Prostate gland (tissue), 2 donors: ENCODE data around the gene IZUMO1R. TPM values are rescaled to one million over a fixed set of nuclear protein-coding genes. Genes with fewer than 3 reads are reported as not detected.

ENCODE experiments used
- DNase-seq: peaks from one replicate; pipeline ENCODE4 v3.0.0-alpha.2; 2019; ENCODE audit warnings: low spot score
- H3K27ac ChIP-seq, 2 donors: fragments of 200-600 bp; sonication (generic); 2 replicates each; pipeline ENCODE4 v1.5.1; 2017 to 2019
- H3K27me3 ChIP-seq: fragments of 200-600 bp; sonication (generic); replicated peaks from 2 replicates; pipeline ENCODE4 v1.5.1; 2019; ENCODE audit not compliant: insufficient read depth
- H3K36me3 ChIP-seq, 2 donors: fragments of 200-600 bp; sonication (generic); 1 replicate in 1 of 2; 2 replicates in 1 of 2; pipeline versions ENCODE4 v1.5.1 to v1.8.1; 2017 to 2019
- H3K4me1 ChIP-seq: fragments of 200-600 bp; sonication (generic); replicated peaks from 2 replicates; pipeline ENCODE4 v1.5.1; 2019
- H3K4me3 ChIP-seq, 2 donors: fragments of 200-600 bp; sonication (generic); 2 replicates each; pipeline ENCODE4 v1.5.1; 2017 to 2019
- H3K9me3 ChIP-seq: fragments of 200-600 bp; sonication (generic); 2 replicates; pipeline ENCODE4 v1.5.1; 2017
- POLR2A ChIP-seq: fragments of 450-650 bp; IDR thresholded peaks from one replicate; pipeline ENCODE4 v1.6.1; 2016; ENCODE audit warnings: antibody characterized with exemption, mild to moderate bottlenecking
- POLR2AphosphoS5 ChIP-seq: sonication (generic); formaldehyde crosslinking; IDR thresholded peaks from one replicate; pipeline ENCODE4 v1.6.1; 2017; ENCODE audit warnings: antibody characterized with exemption
- WGBS: methylation state at CpG from one replicate; pipeline ENCODE4 v1.1.5; 2018; 5-methylcytosine and 5-hydroxymethylcytosine counted together
- intact Hi-C: fragments of 100-400 bp; cut with DNase I; formaldehyde crosslinking; loops from one replicate; pipeline ENCODE4 v1.14.2; 2022
- total RNA-seq, 2 donors: library from RNA; depleted of rRNA; stranded (reverse); fragments of >200 nt; gene quantifications; one replicate each; pipeline ENCODE4 v1.1.0, GENCODE V29; 2016
- TF ChIP-seq, protein P1 (sequence below), 4 experiments: fragments of 200-600 bp in 2 of 4; fragments of 450-650 bp in 2 of 4; sonication (generic) in 2 of 4; IDR thresholded peaks; 1 replicate in 3 of 4; 2 replicates in 1 of 4; pipeline ENCODE4 v1.5.1; 2016 to 2019; ENCODE audit warnings: antibody characterized with exemption in 4 of 4, mild to moderate bottlenecking in 2 of 4, moderate library complexity in 2 of 4

The IZUMO1R gene
- total RNA-seq, 2 donors from 2014 or later = not detected

DNA sequence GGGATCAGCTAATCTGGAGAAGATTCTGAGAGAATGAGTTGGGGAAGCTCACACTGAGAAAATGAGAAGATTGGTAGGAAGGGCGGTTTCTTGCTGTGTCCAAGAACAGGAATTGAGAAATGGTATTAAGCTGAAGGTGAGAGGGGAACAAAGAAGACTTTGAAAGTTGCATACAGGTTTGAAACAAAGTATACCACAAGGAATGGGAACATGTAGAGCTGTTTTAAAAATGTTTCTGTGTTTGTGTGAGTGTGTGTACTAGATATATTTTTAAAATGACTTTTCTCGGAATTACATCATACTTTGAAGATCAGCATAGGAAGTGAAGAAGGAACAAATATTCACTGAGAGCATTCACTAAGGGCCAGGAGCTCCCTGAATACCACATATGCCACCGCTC lies 24.4 kb upstream of the IZUMO1R start:
- 90% methylated on average over 3 of the region's 3 CpGs for WGBS
- Histone ChIP-seq H3K27ac (no peak overlapping the region), H3K4me1 (no peaks in the 10 kb centered on the region), H3K27me3 (no peaks in the 10 kb centered on the region), H3K36me3 (no peaks in the 10 kb centered on the region), H3K4me3 (no peak overlapping the region), H3K9me3 (no peaks in the 10 kb centered on the region)
- intact Hi-C loops = no loop called here
- no peak for TF ChIP-seq POLR2A
- DNase-seq = no peak

DNA sequence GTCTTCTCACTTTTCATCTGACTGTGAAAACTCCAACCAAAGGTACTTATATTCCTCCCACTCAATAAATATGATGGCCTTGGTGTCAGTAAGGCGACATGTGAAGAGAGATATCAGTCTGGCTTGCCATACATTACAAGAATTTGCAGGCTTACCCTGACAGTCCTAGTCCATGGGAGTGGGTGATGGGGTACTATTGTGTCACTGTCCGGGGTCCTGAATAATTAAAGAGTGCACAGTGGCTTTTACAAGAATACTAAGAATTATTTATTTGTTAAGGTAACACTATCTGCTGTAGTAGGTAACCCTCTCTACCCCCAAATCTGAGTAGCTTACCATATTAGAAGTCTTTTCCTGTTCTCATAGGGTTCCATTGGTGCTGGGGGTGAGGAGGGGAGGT lies 23.1 kb upstream of the IZUMO1R start:
- Histone ChIP-seq H3K36me3 (no peaks in the 10 kb centered on the region), H3K4me3 (no peak overlapping the region), H3K4me1 (no peaks in the 10 kb centered on the region), H3K9me3 (no peaks in the 10 kb centered on the region), H3K27ac (no peak overlapping the region), H3K27me3 (no peaks in the 10 kb centered on the region)
- TF ChIP-seq, protein P1, sequence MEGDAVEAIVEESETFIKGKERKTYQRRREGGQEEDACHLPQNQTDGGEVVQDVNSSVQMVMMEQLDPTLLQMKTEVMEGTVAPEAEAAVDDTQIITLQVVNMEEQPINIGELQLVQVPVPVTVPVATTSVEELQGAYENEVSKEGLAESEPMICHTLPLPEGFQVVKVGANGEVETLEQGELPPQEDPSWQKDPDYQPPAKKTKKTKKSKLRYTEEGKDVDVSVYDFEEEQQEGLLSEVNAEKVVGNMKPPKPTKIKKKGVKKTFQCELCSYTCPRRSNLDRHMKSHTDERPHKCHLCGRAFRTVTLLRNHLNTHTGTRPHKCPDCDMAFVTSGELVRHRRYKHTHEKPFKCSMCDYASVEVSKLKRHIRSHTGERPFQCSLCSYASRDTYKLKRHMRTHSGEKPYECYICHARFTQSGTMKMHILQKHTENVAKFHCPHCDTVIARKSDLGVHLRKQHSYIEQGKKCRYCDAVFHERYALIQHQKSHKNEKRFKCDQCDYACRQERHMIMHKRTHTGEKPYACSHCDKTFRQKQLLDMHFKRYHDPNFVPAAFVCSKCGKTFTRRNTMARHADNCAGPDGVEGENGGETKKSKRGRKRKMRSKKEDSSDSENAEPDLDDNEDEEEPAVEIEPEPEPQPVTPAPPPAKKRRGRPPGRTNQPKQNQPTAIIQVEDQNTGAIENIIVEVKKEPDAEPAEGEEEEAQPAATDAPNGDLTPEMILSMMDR (IDR thresholded peaks at IDR 0.05) = no peak
- TF ChIP-seq POLR2AphosphoS5 (no peak), POLR2A (no peak)
- intact Hi-C loops = no loop called here
- WGBS = 80% methylated on average over 2 of the region's 2 CpGs
- no peak for DNase-seq

DNA sequence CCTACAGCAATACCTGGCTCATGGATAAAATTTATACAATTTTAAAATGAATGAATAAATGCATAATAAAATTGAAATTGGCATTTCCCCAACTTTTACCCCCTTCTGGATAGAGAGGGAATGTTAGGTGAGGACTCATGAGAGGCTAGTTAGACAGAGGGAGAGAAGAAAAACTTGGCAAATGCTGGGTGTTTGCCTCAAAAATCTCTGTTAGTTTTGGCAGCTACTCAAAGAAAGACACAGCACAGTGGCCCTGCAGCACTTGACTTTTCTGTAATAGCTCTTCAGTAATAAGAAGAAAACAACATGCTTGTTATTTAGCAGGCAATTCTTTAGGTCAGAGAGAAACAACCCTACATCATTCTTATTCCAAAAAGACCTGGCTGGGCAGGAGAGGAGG lies 20.7 kb upstream of the IZUMO1R start:
- intact Hi-C loops = no loop called here

DNA sequence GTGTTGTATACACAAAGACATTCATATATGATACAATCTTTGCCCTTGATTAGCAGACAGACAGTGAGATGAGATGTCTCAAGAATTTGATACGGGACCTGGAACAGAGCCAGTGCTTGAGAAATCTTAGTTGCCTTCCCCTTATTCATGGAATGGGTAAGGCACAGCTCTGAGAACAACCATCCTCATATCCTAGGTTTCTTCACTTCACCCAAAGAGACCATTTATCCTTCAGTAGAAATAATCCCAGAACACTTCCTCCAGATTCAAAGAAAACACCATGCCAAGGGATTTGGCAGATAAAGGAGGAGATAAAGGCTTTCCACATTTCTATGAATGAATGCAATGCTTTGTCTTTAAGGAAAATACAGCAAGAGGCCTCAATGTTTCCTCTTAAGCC lies 8.8 kb upstream of the IZUMO1R start:
- Histone ChIP-seq H3K36me3 (no peaks in the 10 kb centered on the region), H3K9me3 (no peaks in the 10 kb centered on the region), H3K27me3 (no peaks in the 10 kb centered on the region), H3K4me1 (no peaks in the 10 kb centered on the region), H3K4me3 (no peak overlapping the region), H3K27ac (no peak overlapping the region)
- no peak for DNase-seq
- TF ChIP-seq, protein P1 (IDR thresholded peaks at IDR 0.05) = no peak
- no peak for TF ChIP-seq POLR2AphosphoS5
- TF ChIP-seq POLR2A = no peak
- WGBS = 20% methylated on average over 1 of the region's 1 CpG
- intact Hi-C loops = no loop called here

More for the DNA sequence above, 20.7 kb upstream of the IZUMO1R start:
- Histone ChIP-seq H3K27me3 (no peaks in the 10 kb centered on the region), H3K27ac (no peak overlapping the region), H3K4me1 (no peaks in the 10 kb centered on the region), H3K4me3 (no peak overlapping the region), H3K9me3 (no peaks in the 10 kb centered on the region), H3K36me3 (no peaks in the 10 kb centered on the region)
- TF ChIP-seq, protein P1 (IDR thresholded peaks at IDR 0.05) = no peak
- no peak for TF ChIP-seq POLR2AphosphoS5
- no peak for TF ChIP-seq POLR2A
- no peak for DNase-seq

DNA sequence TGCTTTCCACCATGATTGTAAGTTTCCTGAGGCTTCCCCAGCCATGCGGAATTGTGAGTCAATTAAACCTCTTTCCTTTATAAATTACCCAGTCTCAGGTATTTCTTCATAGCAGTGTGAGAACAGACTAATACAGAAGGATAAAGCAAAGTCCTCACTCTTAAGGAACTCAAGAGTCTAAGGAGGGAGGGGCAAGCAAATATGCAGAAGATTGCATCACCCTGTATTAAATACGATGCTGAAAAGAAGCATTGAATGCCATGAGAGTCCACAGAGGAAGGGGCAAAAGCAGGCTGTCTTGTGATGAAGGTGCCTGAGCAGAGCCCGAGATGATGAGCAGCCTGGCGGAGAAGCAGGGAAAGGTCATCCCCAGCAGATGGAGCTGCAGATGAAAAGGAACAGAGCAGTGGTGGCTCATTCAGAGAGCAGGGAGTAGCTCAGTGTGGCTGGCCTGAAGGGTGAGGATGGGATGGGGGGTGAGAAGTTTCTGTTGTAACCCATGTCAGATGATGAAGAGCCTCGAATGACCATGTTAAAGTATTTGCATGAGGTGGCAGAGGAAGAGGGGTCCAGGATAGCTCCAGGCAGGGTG lies 6.3 kb upstream of the IZUMO1R start:
- Histone ChIP-seq H3K9me3 (no peaks in the 10 kb centered on the region), H3K27me3 (no peaks in the 10 kb centered on the region), H3K4me3 (no peak overlapping the region), H3K4me1 (no peaks in the 10 kb centered on the region), H3K27ac (no peak overlapping the region), H3K36me3 (no peaks in the 10 kb centered on the region)
- intact Hi-C loops = no loop called here
- TF ChIP-seq POLR2AphosphoS5 = no peak
- TF ChIP-seq, protein P1 (IDR thresholded peaks at IDR 0.05) = no peak
- TF ChIP-seq POLR2A = no peak
- DNase-seq = no peak
- WGBS = 83% methylated on average over 5 of the region's 5 CpGs
